AG10803 (cell line): ENCODE data around the gene TXNRD1.

Experiments used
- DNase-seq: peaks from one replicate; pipeline ENCODE4 v3.0.0; 2010; ENCODE audit warnings: low read depth
- H3K4me3 ChIP-seq: 2 replicates; pipeline ENCODE4 v1.5.1; 2011; ENCODE audit warnings: mild to moderate bottlenecking, low read length, control low read depth
- CTCF ChIP-seq: conservative IDR thresholded peaks from 2 replicates; pipeline ENCODE4 v1.5.1; 2011; ENCODE audit warnings: mild to moderate bottlenecking, low read length, control low read depth, inconsistent platforms

The TXNRD1 gene

DNA sequence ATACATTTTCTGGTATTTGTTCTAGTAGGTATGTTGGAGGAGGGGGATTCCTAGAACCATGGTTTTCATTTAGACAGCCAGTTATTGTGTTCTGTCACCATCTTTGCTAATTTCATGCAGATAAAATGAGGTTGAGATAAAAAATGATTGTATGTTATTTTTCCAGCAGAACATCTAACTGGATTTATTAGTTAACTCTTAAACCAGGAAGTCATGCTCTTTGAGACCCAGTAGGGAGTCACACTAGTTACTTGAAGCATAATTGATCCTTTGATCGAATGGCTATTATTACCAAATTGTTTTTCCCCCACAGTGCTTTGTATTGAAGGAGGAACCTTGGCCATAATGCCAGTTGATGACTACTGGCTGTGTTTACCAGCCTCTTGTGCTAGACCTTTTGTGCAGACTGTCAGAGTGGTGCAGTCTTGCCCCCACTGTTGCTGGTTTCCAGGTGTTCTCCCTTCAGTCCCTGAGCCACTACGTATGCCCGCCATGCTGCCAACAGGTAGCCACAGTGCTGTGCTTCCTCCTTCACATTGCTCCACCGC, 93.9 kb downstream of the TXNRD1 start:
- H3K4me3 ChIP-seq = no peak overlapping the region
- TF ChIP-seq CTCF = no peak
- no peak for DNase-seq

- TF ChIP-seq CTCF = no peak
- DNase-seq = no peak
- no peak overlapping the region for H3K4me3 ChIP-seq
These were observed 95.4 kb downstream of the TXNRD1 start for GRCh38 chr12:104310751-104311633.

- TF ChIP-seq CTCF = no peak
These were observed 96.6 kb downstream of the TXNRD1 start for GRCh38 chr12:104312202-104312601.

DNA sequence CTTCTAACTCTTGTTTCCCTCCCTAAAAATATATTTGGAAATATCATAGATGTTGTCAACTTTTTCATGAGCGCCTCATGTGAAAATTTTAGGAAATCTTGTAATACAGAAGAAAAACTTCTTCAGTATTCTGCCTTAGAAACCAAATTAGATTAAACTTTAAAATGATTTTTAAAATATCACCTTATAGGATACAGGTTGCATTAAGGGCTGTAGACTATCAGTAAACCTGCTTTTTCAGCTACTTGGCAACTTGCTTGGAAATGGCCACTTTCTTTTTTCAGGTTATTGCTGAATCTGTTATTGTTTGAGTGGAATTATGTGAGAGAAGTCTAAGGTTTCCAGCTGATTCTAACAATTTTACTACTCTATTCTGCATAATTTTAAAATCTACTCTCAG, 97.1 kb downstream of the TXNRD1 start:
- no peak for DNase-seq
- TF ChIP-seq CTCF = no peak
- no peak overlapping the region for H3K4me3 ChIP-seq

More at GRCh38 chr12:104312202-104312601, 96.6 kb downstream of the TXNRD1 start:
- no peak overlapping the region for H3K4me3 ChIP-seq
- DNase-seq = no peak

- H3K4me3 ChIP-seq = no peak overlapping the region
- no peak for TF ChIP-seq CTCF
- no peak for DNase-seq
These were observed 98.1 kb downstream of the TXNRD1 start for GRCh38 chr12:104313568-104314241.

GRCh38 chr12:104314242-104314614, 98.6 kb downstream of the TXNRD1 start:
- no peak for DNase-seq

More at GRCh38 chr12:104314242-104314614, 98.6 kb downstream of the TXNRD1 start:
- TF ChIP-seq CTCF = no peak
- H3K4me3 ChIP-seq = no peak overlapping the region
